ENCODE results near the gene TBX6. TPM values are rescaled to one million over a fixed set of nuclear protein-coding genes. Genes with fewer than 3 reads are reported as not detected.

Gene TBX6
- polyA plus RNA-seq, 1 donor from 2014 or later, result not detected

GRCh38 chr16:30108059-30108850, 16.5 kb upstream of the TBX6 start:
- Histone ChIP-seq H3K79me2 (replicated peaks; ENCODE audit: insufficient read depth, low read length) (peaks cover 23% of the 10 kb centered on the region), H2AFZ (ENCODE audit: low read depth, low read length) (no peak overlapping the region), H3K36me3 (ENCODE audit: insufficient read depth, low read length) (peaks cover 11% of the 10 kb centered on the region), H3K27me3 (ENCODE audit: insufficient read depth, low read depth, low read length) (no peaks in the 10 kb centered on the region), H3K4me2 (ENCODE audit: low read length) (no peak overlapping the region), H3K27ac (ENCODE audit: low read length) (no peak overlapping the region), H3K9ac (ENCODE audit: low read length) (no peak overlapping the region), H3K4me3 (ENCODE audit: low read length) (no peak overlapping the region), H4K20me1 (ENCODE audit: insufficient read depth) (no peaks in the 10 kb centered on the region), H3K9me3 (ENCODE audit: low read length) (no peaks in the 10 kb centered on the region), H3F3A (ENCODE audit: insufficient read depth, low read length, poor library complexity, severe bottlenecking) (no peaks in the 10 kb centered on the region), H3K9me2 (ENCODE audit: insufficient read depth, low read length) (no peaks in the 10 kb centered on the region)
- TF ChIP-seq REST (IDR thresholded peaks at IDR 0.05; ENCODE audit: borderline replicate concordance) (no peak), CTCF (IDR thresholded peaks at IDR 0.05; ENCODE audit: poor library complexity, severe bottlenecking) (no peak), RAD21 (conservative IDR thresholded peaks at IDR 0.05) (no peak), SMC3 (conservative IDR thresholded peaks at IDR 0.05; ENCODE audit: poor library complexity) (no peak), TAF1 (IDR thresholded peaks at IDR 0.05; ENCODE audit: low read depth) (no peak), EZH2 (IDR thresholded peaks at IDR 0.05; ENCODE audit: borderline replicate concordance, insufficient read depth, low read length, poor library complexity, severe bottlenecking) (no peak), MXI1 (conservative IDR thresholded peaks at IDR 0.05; ENCODE audit: poor library complexity, severe bottlenecking) (no peak), EP300 (conservative IDR thresholded peaks at IDR 0.05; ENCODE audit: poor library complexity, severe bottlenecking) (no peak), POLR2AphosphoS5 (IDR thresholded peaks at IDR 0.05) (no peak)

GRCh38 chr16:30104492-30104891, 12.8 kb upstream of the TBX6 start:
- Histone ChIP-seq H2AFZ (ENCODE audit: low read depth, low read length) (no peak overlapping the region), H3K4me3 (ENCODE audit: low read length) (no peak overlapping the region), H3K9me3 (ENCODE audit: low read length) (no peaks in the 10 kb centered on the region), H3K9ac (ENCODE audit: low read length) (no peak overlapping the region), H3K27ac (ENCODE audit: low read length) (no peak overlapping the region), H4K20me1 (ENCODE audit: insufficient read depth) (no peaks in the 10 kb centered on the region), H3K27me3 (ENCODE audit: insufficient read depth, low read depth, low read length) (no peaks in the 10 kb centered on the region), H3K4me2 (ENCODE audit: low read length) (no peak overlapping the region), H3K79me2 (replicated peaks; ENCODE audit: insufficient read depth, low read length) (peaks cover 58% of the 10 kb centered on the region), H3K9me2 (ENCODE audit: insufficient read depth, low read length) (no peaks in the 10 kb centered on the region), H3K36me3 (ENCODE audit: insufficient read depth, low read length) (peaks cover 18% of the 10 kb centered on the region), H3F3A (ENCODE audit: insufficient read depth, low read length, poor library complexity, severe bottlenecking) (no peaks in the 10 kb centered on the region)
- TF ChIP-seq EZH2 (IDR thresholded peaks at IDR 0.05; ENCODE audit: borderline replicate concordance, insufficient read depth, low read length, poor library complexity, severe bottlenecking) (no peak), EP300 (conservative IDR thresholded peaks at IDR 0.05; ENCODE audit: poor library complexity, severe bottlenecking) (no peak), POLR2AphosphoS5 (IDR thresholded peaks at IDR 0.05) (no peak), CTCF (IDR thresholded peaks at IDR 0.05; ENCODE audit: poor library complexity, severe bottlenecking) (no peak), MXI1 (conservative IDR thresholded peaks at IDR 0.05; ENCODE audit: poor library complexity, severe bottlenecking) (no peak), RAD21 (conservative IDR thresholded peaks at IDR 0.05) (no peak), TAF1 (IDR thresholded peaks at IDR 0.05; ENCODE audit: low read depth) (no peak), REST (IDR thresholded peaks at IDR 0.05; ENCODE audit: borderline replicate concordance) (no peak), SMC3 (conservative IDR thresholded peaks at IDR 0.05; ENCODE audit: poor library complexity) (no peak)

All from neural cell (in vitro differentiated cells).